Mucosa of descending colon (tissue), 3 donors: ENCODE results near the gene MAP7D1. TPM values are rescaled to one million over a fixed set of nuclear protein-coding genes. Genes with fewer than 3 reads are reported as not detected.
"Not testable (repeated sequence)": the region's sequence is repeated elsewhere in the genome, so short reads cannot be mapped to it uniquely, and the experiment has no call there.

Experiments
- ATAC-seq: fragments of 200-7000 bp; cut with Tn5 transposase; one replicate; pipeline ENCODE4 v1.9.1; 2020; ENCODE audit warnings: mild to moderate bottlenecking, moderate library complexity
- DNase-seq, 3 donors: peaks; one replicate each; pipeline ENCODE4 v3.0.0-alpha.2; 2020
- H3K36me3 ChIP-seq: fragments of 200-600 bp; one replicate; pipeline ENCODE4 v1.8.0; 2021; ENCODE audit warnings: low read depth, mild to moderate bottlenecking
- H3K4me1 ChIP-seq: fragments of 200-600 bp; one replicate; pipeline ENCODE4 v1.8.0; 2021; ENCODE audit warnings: low read depth, mild to moderate bottlenecking
- H3K4me3 ChIP-seq: fragments of 200-600 bp; one replicate; pipeline ENCODE4 v1.8.0; 2021; ENCODE audit warnings: mild to moderate bottlenecking
- H3K9me3 ChIP-seq: fragments of 200-600 bp; one replicate; pipeline ENCODE4 v1.8.0; 2021; ENCODE audit warnings: mild to moderate bottlenecking
- CTCF ChIP-seq: fragments of 200-600 bp; IDR thresholded peaks from one replicate; pipeline ENCODE4 v1.8.0; 2022; ENCODE audit warnings: antibody characterized with exemption, mild to moderate bottlenecking
- intact Hi-C, 2 donors: fragments of 100-400 bp; cut with DNase I in 1 of 2; cut with micrococcal nuclease in 1 of 2; formaldehyde crosslinking; loops; one replicate each; pipeline versions ENCODE4 v1.11.0 to v1.11.1; 2022; cut with DNase I, micrococcal nuclease
- total RNA-seq, 3 donors: library from RNA; stranded (reverse); fragmentation: NEBNext Ultra II Directional in 2 of 3; extraction: Animal tissue kit (Norgen Biotek cat#: 25700) in 2 of 3; gene quantifications; one replicate each; pipeline versions ENCODE4 v1.2.1 to v1.2.4, GENCODE V29; 2021 to 2023
- donor health status: DM: no; HTN: no; CAD: no; lungs with moderate emphysema.
- donor health status: DM: no; HTN: no; CAD: no.
- donor health status: DM: no; HTN: yes; CAD: no.

Gene MAP7D1
- total RNA-seq, 3 donors from 2014 or later: 41.5 to 161 (median 61.9) TPM

- H3K9me3 ChIP-seq: no peaks in the 10 kb centered on the region
- peaks cover 7% of the 10 kb centered on the region for H3K4me1 ChIP-seq
- ATAC-seq (peak; percentile 36), DNase-seq (no peak)
- no peak for TF ChIP-seq CTCF
- no peaks in the 10 kb centered on the region for H3K36me3 ChIP-seq
- H3K4me3 ChIP-seq: no peak overlapping the region
- intact Hi-C loops: no loop called here
These were observed 23.2 kb downstream of the MAP7D1 start for GRCh38 chr1:36179220-36179600.

- H3K36me3 ChIP-seq: no peaks in the 10 kb centered on the region
- DNase-seq: no peak
- intact Hi-C loops: no loop called here
- H3K4me3 ChIP-seq: no peak overlapping the region
- no peaks in the 10 kb centered on the region for H3K9me3 ChIP-seq
- TF ChIP-seq CTCF: no peak
- peaks cover 5% of the 10 kb centered on the region for H3K4me1 ChIP-seq
- no peak for ATAC-seq
These were observed 26.8 kb downstream of the MAP7D1 start for GRCh38 chr1:36182734-36183133.

GRCh38 chr1:36183309-36183856 is 27.4 kb downstream of the MAP7D1 start:
- ATAC-seq: no peak

GRCh38 chr1:36187800-36188593 is 32.0 kb downstream of the MAP7D1 start:
- Histone ChIP-seq H3K4me1 (no peaks in the 10 kb centered on the region), H3K4me3 (no peak overlapping the region), H3K9me3 (no peaks in the 10 kb centered on the region), H3K36me3 (no peaks in the 10 kb centered on the region)
- intact Hi-C loops: loop anchor here in 1 of 2 donors (5.0 kb wide), 1 partner anchor 91 kb away; no protein-coding TSS in a partner anchor
- peak; percentile 68 for TF ChIP-seq CTCF
- DNase-seq: peak; percentile 78 to 90 (median 83)
- peak; percentile 99 for ATAC-seq

More at GRCh38 chr1:36183309-36183856, 27.4 kb downstream of the MAP7D1 start:
- H3K9me3 ChIP-seq: no peaks in the 10 kb centered on the region
- no peak for TF ChIP-seq CTCF
- DNase-seq: no peak
- intact Hi-C loops: no loop called here
- no peak overlapping the region for H3K4me3 ChIP-seq
- H3K4me1 ChIP-seq: no peaks in the 10 kb centered on the region
- no peaks in the 10 kb centered on the region for H3K36me3 ChIP-seq

GRCh38 chr1:36196805-36197204 is 40.8 kb downstream of the MAP7D1 start:
- ATAC-seq, intact Hi-C loops: not testable (repeated sequence)

GRCh38 chr1:36198641-36199040 is 42.7 kb downstream of the MAP7D1 start:
- intact Hi-C loops: no loop called here
- no peak for ATAC-seq

More at GRCh38 chr1:36196805-36197204, 40.8 kb downstream of the MAP7D1 start:
- H3K36me3 ChIP-seq, H3K9me3 ChIP-seq, DNase-seq, H3K4me3 ChIP-seq, H3K4me1 ChIP-seq: not testable (repeated sequence)

More at GRCh38 chr1:36198641-36199040, 42.7 kb downstream of the MAP7D1 start:
- no peak for TF ChIP-seq CTCF
- no peaks in the 10 kb centered on the region for H3K4me1 ChIP-seq
- no peak overlapping the region for H3K4me3 ChIP-seq
- H3K9me3 ChIP-seq: no peaks in the 10 kb centered on the region
- H3K36me3 ChIP-seq: no peaks in the 10 kb centered on the region
- no peak for DNase-seq
